Liver (tissue), 9 donors: ENCODE data around the gene GGNBP2. TPM values are rescaled to one million over a fixed set of nuclear protein-coding genes. Genes with fewer than 3 reads are reported as not detected.

Experiments
- DNase-seq: peaks from one replicate; pipeline ENCODE4 v3.0.0-alpha.2; 2017; ENCODE audit warnings: low spot score
- H3K27ac ChIP-seq, 2 donors: one replicate each; pipeline ENCODE4 v1.7.0; 2013; ENCODE audit warnings: inconsistent platforms in 2 of 2, low read length in 2 of 2, control low read depth in 1 of 2, low read depth in 1 of 2, mild to moderate bottlenecking in 1 of 2
- H3K27me3 ChIP-seq, 4 donors: one replicate each; pipeline versions ENCODE4 v1.6.1 to v1.7.0; 2013; ENCODE audit warnings: low read length in 3 of 4, inconsistent platforms in 1 of 4, mild to moderate bottlenecking in 1 of 4, moderate library complexity in 1 of 4; ENCODE audit not compliant: control insufficient read depth in 4 of 4, insufficient read depth in 4 of 4
- H3K36me3 ChIP-seq, 4 donors: one replicate each; pipeline versions ENCODE4 v1.6.1 to v1.7.0; 2013; ENCODE audit warnings: low read length in 3 of 4, mild to moderate bottlenecking in 3 of 4, low read depth in 1 of 4, moderate library complexity in 1 of 4; ENCODE audit not compliant: control insufficient read depth in 4 of 4, insufficient read depth in 3 of 4
- H3K4me1 ChIP-seq, 4 donors: one replicate each; pipeline versions ENCODE4 v1.6.1 to v1.7.0; 2013; ENCODE audit warnings: low read length in 3 of 4, mild to moderate bottlenecking in 3 of 4, moderate library complexity in 1 of 4; ENCODE audit not compliant: control insufficient read depth in 4 of 4, insufficient read depth in 4 of 4
- H3K4me3 ChIP-seq, 3 donors: one replicate each; pipeline versions ENCODE4 v1.6.1 to v1.7.0; 2013; ENCODE audit warnings: low read length in 3 of 3, control low read depth in 1 of 3, low read depth in 1 of 3, mild to moderate bottlenecking in 1 of 3
- H3K9ac ChIP-seq, 2 donors: one replicate each; pipeline ENCODE4 v1.7.0; 2013; ENCODE audit warnings: low read length in 2 of 2, mild to moderate bottlenecking in 2 of 2, moderate library complexity in 2 of 2, control low read depth in 1 of 2, low read depth in 1 of 2
- H3K9me3 ChIP-seq, 4 donors: one replicate each; pipeline versions ENCODE4 v1.6.1 to v1.7.0; 2013; ENCODE audit warnings: low read length in 3 of 4; ENCODE audit not compliant: control insufficient read depth in 4 of 4
- CTCF ChIP-seq: fragments of 150-350 bp; IDR thresholded peaks from 2 replicates; pipeline ENCODE4 v1.5.1; 2017; ENCODE audit warnings: improper control_type of control experiment, low read depth, low read length; ENCODE audit not compliant: missing input control
- GABPA ChIP-seq, 2 donors: IDR thresholded peaks in 1 of 2; conservative IDR thresholded peaks in 1 of 2; 2 replicates each; pipeline ENCODE4 v1.6.1; 2016; ENCODE audit warnings: antibody characterized with exemption in 2 of 2, mild to moderate bottlenecking in 1 of 2, moderate library complexity in 1 of 2
- HNF4A ChIP-seq, 2 donors: conservative IDR thresholded peaks; 2 replicates each; pipeline ENCODE4 v1.6.1; 2016; ENCODE audit warnings: antibody characterized with exemption in 2 of 2, mild to moderate bottlenecking in 2 of 2
- HNF4G ChIP-seq: IDR thresholded peaks from 2 replicates; pipeline ENCODE4 v1.6.1; 2016; ENCODE audit warnings: antibody characterized with exemption
- JUND ChIP-seq, 2 donors: IDR thresholded peaks; 2 replicates each; pipeline ENCODE4 v1.6.1; 2016; ENCODE audit warnings: antibody characterized with exemption in 2 of 2
- NR2F2 ChIP-seq: IDR thresholded peaks from 2 replicates; pipeline ENCODE4 v1.6.1; 2016; ENCODE audit warnings: antibody characterized with exemption
- RAD21 ChIP-seq, 2 donors: IDR thresholded peaks; 2 replicates each; pipeline ENCODE4 v1.6.1; 2016; ENCODE audit warnings: antibody characterized with exemption in 2 of 2, mild to moderate bottlenecking in 2 of 2
- REST ChIP-seq: IDR thresholded peaks from 2 replicates; pipeline ENCODE4 v1.6.1; 2016; ENCODE audit warnings: antibody characterized with exemption, mild to moderate bottlenecking
- RXRA ChIP-seq, 2 donors: IDR thresholded peaks; 2 replicates each; pipeline ENCODE4 v1.6.1; 2017 to 2018; ENCODE audit warnings: antibody characterized with exemption in 2 of 2, mild to moderate bottlenecking in 1 of 2
- SP1 ChIP-seq: IDR thresholded peaks from 2 replicates; pipeline ENCODE4 v1.6.1; 2018; ENCODE audit warnings: antibody characterized with exemption, mild to moderate bottlenecking
- TAF1 ChIP-seq: conservative IDR thresholded peaks from 2 replicates; pipeline ENCODE4 v1.6.1; 2016; ENCODE audit warnings: antibody characterized with exemption, mild to moderate bottlenecking
- YY1 ChIP-seq: IDR thresholded peaks from 2 replicates; pipeline ENCODE4 v1.6.1; 2016; ENCODE audit warnings: antibody characterized with exemption, mild to moderate bottlenecking
- whole genome bisulfite sequencing: extraction: QIAGEN DNeasy Blood & Tissue Kit; methylation state at CpG from one replicate; pipeline ENCODE4 v1.1.7; 2013; 5-methylcytosine and 5-hydroxymethylcytosine counted together
- polyA plus RNA-seq, 2 donors: library from polyadenylated mRNA; stranded (reverse) in 1 of 2; unstranded in 1 of 2; fragments of 200-250 nt in 1 of 2; fragments of >200 nt in 1 of 2; fragmentation: Nextera tagmentation in 1 of 2; extraction: Ambion mirVana in 1 of 2; gene quantifications; one replicate each; pipeline versions ENCODE4 v1.2.1 to v1.2.3, GENCODE V29; 2013 to 2015
- total RNA-seq, 2 donors: library from RNA; depleted of rRNA; stranded (reverse); fragments of >200 nt; gene quantifications; one replicate each; pipeline ENCODE4 v1.2.3, GENCODE V29; 2014
- TF ChIP-seq, protein P1 (sequence below): IDR thresholded peaks from 2 replicates; pipeline ENCODE4 v1.6.1; 2016; ENCODE audit warnings: antibody characterized with exemption
- TF ChIP-seq, protein P2 (sequence below): IDR thresholded peaks from 2 replicates; pipeline ENCODE4 v1.6.1; 2016; ENCODE audit warnings: antibody characterized with exemption
- TF ChIP-seq, protein P3 (sequence below): IDR thresholded peaks from 2 replicates; pipeline ENCODE4 v1.6.1; 2016; ENCODE audit warnings: antibody characterized with exemption
- donor health status: healthy.
- donor health status: healthy.
- donor health status: healthy.
- donor health status: healthy.
- donor health status: healthy.

Gene GGNBP2
- total and polyA plus RNA-seq, 4 donors: 19.6 to 48.6 (median 34.3) TPM

DNA sequence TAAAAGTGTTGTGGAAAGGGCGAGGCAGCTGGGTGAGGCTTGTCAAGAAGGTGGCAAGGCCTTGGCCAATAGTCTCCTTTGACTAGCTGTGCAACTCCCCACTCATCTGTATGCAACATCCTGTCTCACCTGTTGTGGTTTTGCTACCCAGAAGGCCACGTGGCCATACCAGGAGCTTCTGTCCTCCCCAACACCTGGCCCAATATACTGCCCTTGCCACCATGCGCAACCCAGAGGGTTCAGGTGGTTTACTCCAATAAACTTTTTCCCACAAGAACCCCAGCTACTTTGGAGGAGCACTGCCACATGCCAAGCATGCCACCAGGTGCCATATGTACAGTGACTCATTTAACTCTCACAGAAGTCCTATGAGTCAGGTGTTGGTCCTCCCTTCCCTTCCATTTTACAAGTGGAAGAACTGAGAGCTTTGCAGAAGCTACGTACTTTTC, 20.3 kb upstream of the GGNBP2 start:
- no peak overlapping the region for H3K9ac ChIP-seq
- H3K36me3 ChIP-seq: peaks cover 17 to 51% (median 35%) of the 10 kb centered on the region in 4 donors
- H3K27me3 ChIP-seq: no peaks in the 10 kb centered on the region
- no peaks in the 10 kb centered on the region for H3K9me3 ChIP-seq
- H3K4me3 ChIP-seq: no peak overlapping the region
- H3K4me1 ChIP-seq: no peaks in the 10 kb centered on the region
- TF ChIP-seq RAD21 (IDR thresholded peaks at IDR 0.05) (no peak), YY1 (no peak), GABPA (IDR thresholded peaks at IDR 0.05 in 1 of 2, conservative IDR thresholded peaks at IDR 0.05 in 1 of 2) (no peak)
- TF ChIP-seq, protein P1, sequence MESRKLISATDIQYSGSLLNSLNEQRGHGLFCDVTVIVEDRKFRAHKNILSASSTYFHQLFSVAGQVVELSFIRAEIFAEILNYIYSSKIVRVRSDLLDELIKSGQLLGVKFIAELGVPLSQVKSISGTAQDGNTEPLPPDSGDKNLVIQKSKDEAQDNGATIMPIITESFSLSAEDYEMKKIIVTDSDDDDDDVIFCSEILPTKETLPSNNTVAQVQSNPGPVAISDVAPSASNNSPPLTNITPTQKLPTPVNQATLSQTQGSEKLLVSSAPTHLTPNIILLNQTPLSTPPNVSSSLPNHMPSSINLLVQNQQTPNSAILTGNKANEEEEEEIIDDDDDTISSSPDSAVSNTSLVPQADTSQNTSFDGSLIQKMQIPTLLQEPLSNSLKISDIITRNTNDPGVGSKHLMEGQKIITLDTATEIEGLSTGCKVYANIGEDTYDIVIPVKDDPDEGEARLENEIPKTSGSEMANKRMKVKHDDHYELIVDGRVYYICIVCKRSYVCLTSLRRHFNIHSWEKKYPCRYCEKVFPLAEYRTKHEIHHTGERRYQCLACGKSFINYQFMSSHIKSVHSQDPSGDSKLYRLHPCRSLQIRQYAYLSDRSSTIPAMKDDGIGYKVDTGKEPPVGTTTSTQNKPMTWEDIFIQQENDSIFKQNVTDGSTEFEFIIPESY: no peak
- WGBS: 90% methylated on average over 4 of the region's 4 CpGs
- no peak for DNase-seq
- no peak overlapping the region for H3K27ac ChIP-seq

DNA sequence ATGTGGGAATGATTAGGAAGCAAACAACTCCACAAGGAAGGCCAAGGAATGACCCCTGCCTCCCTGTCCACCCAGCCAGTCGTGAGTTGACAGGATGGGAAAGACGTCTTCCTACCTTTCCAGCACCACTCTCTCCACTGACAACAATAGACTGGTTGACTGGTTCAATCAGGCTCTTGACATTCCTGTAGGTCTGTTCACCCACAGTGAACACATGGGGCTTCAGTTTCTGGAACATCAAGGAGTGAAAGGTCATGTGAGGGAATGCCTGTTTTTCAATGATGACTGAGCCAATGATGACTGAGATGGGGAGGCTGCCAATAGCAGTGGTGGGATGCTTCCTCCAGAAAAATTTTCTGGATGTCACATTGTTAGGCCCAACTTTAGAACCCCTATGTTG, 19.6 kb upstream of the GGNBP2 start:
- peaks cover 17 to 55% (median 35%) of the 10 kb centered on the region in 4 donors for H3K36me3 ChIP-seq
- DNase-seq: no peak
- no peaks in the 10 kb centered on the region for H3K4me1 ChIP-seq
- H3K9me3 ChIP-seq: no peaks in the 10 kb centered on the region
- H3K9ac ChIP-seq: no peak overlapping the region
- TF ChIP-seq RXRA (IDR thresholded peaks at IDR 0.05): no peak
- TF ChIP-seq CTCF: no peak
- TF ChIP-seq, protein P2, sequence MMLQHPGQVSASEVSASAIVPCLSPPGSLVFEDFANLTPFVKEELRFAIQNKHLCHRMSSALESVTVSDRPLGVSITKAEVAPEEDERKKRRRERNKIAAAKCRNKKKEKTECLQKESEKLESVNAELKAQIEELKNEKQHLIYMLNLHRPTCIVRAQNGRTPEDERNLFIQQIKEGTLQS: no peak
- no peak for TF ChIP-seq HNF4A (conservative IDR thresholded peaks at IDR 0.05)
- no peak for TF ChIP-seq RAD21 (IDR thresholded peaks at IDR 0.05)
- TF ChIP-seq TAF1: no peak
- TF ChIP-seq, protein P3, sequence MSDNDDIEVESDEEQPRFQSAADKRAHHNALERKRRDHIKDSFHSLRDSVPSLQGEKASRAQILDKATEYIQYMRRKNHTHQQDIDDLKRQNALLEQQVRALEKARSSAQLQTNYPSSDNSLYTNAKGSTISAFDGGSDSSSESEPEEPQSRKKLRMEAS: no peak
- TF ChIP-seq NR2F2: no peak
- TF ChIP-seq, protein P1: no peak
- TF ChIP-seq REST: no peak
- TF ChIP-seq JUND (IDR thresholded peaks at IDR 0.05): no peak
- TF ChIP-seq HNF4G: no peak
- TF ChIP-seq YY1: no peak
- no peak for TF ChIP-seq SP1
- H3K4me3 ChIP-seq: no peak overlapping the region
- H3K27ac ChIP-seq: no peak overlapping the region
- no peaks in the 10 kb centered on the region for H3K27me3 ChIP-seq
- 94% methylated on average over 2 of the region's 2 CpGs for WGBS
